H1 (cell line): ENCODE measurements around the gene PYCARD. TPM values are rescaled to one million over a fixed set of nuclear protein-coding genes. Genes with fewer than 3 reads are reported as not detected.

Source experiments
- CTCF ChIA-PET: fragments of 300-600 bp; sonication (Branson Sonifier 250); formaldehyde crosslinking; loops from one replicate; lab custom pipeline; 2021; ENCODE audit not compliant: partially characterized antibody; lab: Charles Lee
- POLR2A ChIA-PET: fragments of 300-600 bp; sonication (Branson Sonifier 250); formaldehyde crosslinking; loops from one replicate; lab custom pipeline; 2021; ENCODE audit warnings: inconsistent platforms; ENCODE audit not compliant: partially characterized antibody; lab: Charles Lee
- DNase-seq, 2 experiments: peaks; one replicate each; pipeline versions ENCODE4 v3.0.0 to v3.0.0-alpha.2; 2010 to 2022; ENCODE audit warnings: low spot score in 2 of 2, low read depth in 1 of 2, mixed read lengths in 1 of 2
- FAIRE-seq: peaks from 2 replicates; lab custom pipeline; 2011; peaks lifted over from hg19 to GRCh38; lab: Jason Lieb, UNC
- H2AFZ ChIP-seq: 2 replicates; pipeline ENCODE4 v1.8.1; 2012; ENCODE audit warnings: low read length, inconsistent platforms
- H2AK5ac ChIP-seq: 2 replicates; pipeline ENCODE4 v1.6.1; 2013; ENCODE audit warnings: low read depth, low read length
- H2BK120ac ChIP-seq: replicated peaks from 2 replicates; pipeline ENCODE3; 2013; ENCODE audit warnings: low read depth, low read length, inconsistent platforms
- H2BK12ac ChIP-seq: 2 replicates; pipeline ENCODE4 v1.6.1; 2013; ENCODE audit warnings: low read depth, low read length
- H2BK15ac ChIP-seq: 2 replicates; pipeline ENCODE4 v1.6.1; 2013; ENCODE audit warnings: low read length
- H2BK20ac ChIP-seq: 2 replicates; pipeline ENCODE4 v1.6.1; 2013; ENCODE audit warnings: low read length
- H2BK5ac ChIP-seq: 2 replicates; pipeline ENCODE4 v1.6.1; 2013; ENCODE audit warnings: low read depth, low read length
- H3K14ac ChIP-seq: 2 replicates; pipeline ENCODE4 v1.6.1; 2013; ENCODE audit warnings: inconsistent platforms; ENCODE audit not compliant: insufficient read length
- H3K18ac ChIP-seq: 2 replicates; pipeline ENCODE4 v1.6.1; 2013; ENCODE audit warnings: low read length; ENCODE audit errors: extremely low read depth
- H3K23ac ChIP-seq: 2 replicates; pipeline ENCODE4 v1.6.1; 2013; ENCODE audit warnings: inconsistent platforms; ENCODE audit not compliant: insufficient read length
- H3K23me2 ChIP-seq: 2 replicates; pipeline ENCODE4 v1.6.1; 2013; ENCODE audit warnings: low read depth, low read length
- H3K27ac ChIP-seq: 2 replicates; pipeline ENCODE4 v1.6.1; 2011; ENCODE audit warnings: low read depth, low read length, inconsistent platforms
- H3K27me3 ChIP-seq, 4 experiments: replicated peaks in 1 of 4; 1 replicate in 1 of 4; 2 replicates in 3 of 4; pipeline versions ENCODE4 v1.6.1 to v1.8.1; 2011 to 2013; ENCODE audit warnings: low read length in 3 of 4, mild to moderate bottlenecking in 3 of 4, inconsistent platforms in 2 of 4, mixed read lengths in 2 of 4, moderate library complexity in 1 of 4; ENCODE audit not compliant: control insufficient read depth in 3 of 4, insufficient read depth in 3 of 4; ENCODE audit errors: extremely low read depth in 1 of 4
- H3K36me3 ChIP-seq, 4 experiments: 2 replicates each; pipeline versions ENCODE4 v1.6.1 to v1.8.1; 2011 to 2013; ENCODE audit warnings: mild to moderate bottlenecking in 4 of 4, low read length in 3 of 4, moderate library complexity in 2 of 4, control low read depth in 1 of 4, inconsistent platforms in 1 of 4; ENCODE audit not compliant: insufficient read depth in 4 of 4, control insufficient read depth in 2 of 4
- H3K4ac ChIP-seq: replicated peaks from 2 replicates; pipeline ENCODE3; 2013; ENCODE audit warnings: low read length, low read depth, mixed read lengths, inconsistent platforms; ENCODE audit not compliant: insufficient read length
- H3K4me1 ChIP-seq, 4 experiments: replicated peaks in 1 of 4; 1 replicate in 1 of 4; 2 replicates in 3 of 4; pipeline versions ENCODE4 v1.6.1 to v1.8.1; 2011 to 2013; ENCODE audit warnings: low read length in 3 of 4, inconsistent platforms in 2 of 4, mixed read lengths in 1 of 4; ENCODE audit not compliant: insufficient read depth in 4 of 4, control insufficient read depth in 3 of 4
- H3K4me2 ChIP-seq, 2 experiments: 2 replicates each; pipeline versions ENCODE4 v1.6.1 to v1.8.1; 2011 to 2013; ENCODE audit warnings: low read depth in 2 of 2, low read length in 2 of 2, control low read depth in 1 of 2, inconsistent platforms in 1 of 2, mild to moderate bottlenecking in 1 of 2; ENCODE audit not compliant: insufficient read depth in 1 of 2
- H3K4me3 ChIP-seq, 4 experiments: fragments of 200-600, 300-600 bp in 1 of 4; sonication (generic), shearing (Covaris generic), sonication (Bioruptor Twin) in 1 of 4; 2 replicates each; pipeline versions ENCODE4 v1.5.1 to v1.8.1; 2011 to 2016; ENCODE audit warnings: low read length in 4 of 4, low read depth in 3 of 4, control low read depth in 2 of 4, inconsistent platforms in 2 of 4, mild to moderate bottlenecking in 2 of 4, mixed read lengths in 1 of 4, moderate library complexity in 1 of 4; ENCODE audit not compliant: insufficient read depth in 2 of 4; ENCODE audit errors: extremely low read depth in 1 of 4
- H3K56ac ChIP-seq: replicated peaks from 2 replicates; pipeline ENCODE3; 2013; ENCODE audit warnings: low read depth, mild to moderate bottlenecking, mixed read lengths, low read length, inconsistent platforms; ENCODE audit not compliant: insufficient read length
- H3K79me1 ChIP-seq: 2 replicates; pipeline ENCODE4 v1.6.1; 2013; ENCODE audit warnings: low read depth, low read length, control low read depth
- H3K79me2 ChIP-seq, 2 experiments: 2 replicates each; pipeline versions ENCODE4 v1.6.1 to v1.8.1; 2012 to 2013; ENCODE audit warnings: low read length in 2 of 2, mild to moderate bottlenecking in 2 of 2, inconsistent platforms in 1 of 2; ENCODE audit not compliant: insufficient read depth in 2 of 2, control insufficient read depth in 1 of 2
- H3K9ac ChIP-seq, 4 experiments: replicated peaks in 1 of 4; 1 replicate in 1 of 4; 2 replicates in 3 of 4; pipeline versions ENCODE4 v1.6.1 to v1.8.1; 2011 to 2013; ENCODE audit warnings: low read depth in 3 of 4, low read length in 3 of 4, control low read depth in 2 of 4, mild to moderate bottlenecking in 2 of 4, moderate library complexity in 2 of 4, inconsistent platforms in 1 of 4; ENCODE audit errors: extremely low read depth in 1 of 4
- H3K9me3 ChIP-seq, 2 experiments: 2 replicates each; pipeline versions ENCODE4 v1.6.1 to v1.8.1; 2012 to 2013; ENCODE audit warnings: mild to moderate bottlenecking in 2 of 2, moderate library complexity in 2 of 2, control low read depth in 1 of 2, inconsistent platforms in 1 of 2, low read depth in 1 of 2, low read length in 1 of 2, mixed read lengths in 1 of 2; ENCODE audit not compliant: insufficient read depth in 2 of 2
- H4K20me1 ChIP-seq, 2 experiments: replicated peaks in 1 of 2; 2 replicates each; pipeline versions ENCODE3 to v1.8.1; 2011 to 2013; ENCODE audit warnings: inconsistent platforms in 2 of 2, low read length in 2 of 2, mild to moderate bottlenecking in 1 of 2; ENCODE audit not compliant: insufficient read depth in 2 of 2, control insufficient read depth in 1 of 2
- H4K5ac ChIP-seq: 2 replicates; pipeline ENCODE4 v1.6.1; 2013; ENCODE audit warnings: low read length, low read depth, mixed read lengths, inconsistent platforms; ENCODE audit not compliant: insufficient read length
- H4K8ac ChIP-seq: 2 replicates; pipeline ENCODE4 v1.8.0; 2013; ENCODE audit warnings: mild to moderate bottlenecking, moderate library complexity, low read length, inconsistent platforms; ENCODE audit not compliant: insufficient read depth; ENCODE audit errors: extremely low read depth
- H4K91ac ChIP-seq: replicated peaks from 2 replicates; pipeline ENCODE3; 2013; ENCODE audit warnings: low read length, mixed read lengths, inconsistent platforms; ENCODE audit not compliant: insufficient read length
- ASH2L ChIP-seq: fragments of 200-600, 300-600 bp; sonication (generic); IDR thresholded peaks from one replicate; pipeline ENCODE4 v1.7.1; 2017; ENCODE audit warnings: low read length
- BACH1 ChIP-seq: IDR thresholded peaks from 2 replicates; pipeline ENCODE4 v1.6.1; 2012; ENCODE audit warnings: low read length, improper control_type of control experiment
- GABPA ChIP-seq: IDR thresholded peaks from 2 replicates; pipeline ENCODE4 v1.6.1; 2011; ENCODE audit warnings: mild to moderate bottlenecking, low read length, moderate library complexity, borderline replicate concordance; ENCODE audit not compliant: insufficient read depth
- POU5F1 ChIP-seq: IDR thresholded peaks from 2 replicates; pipeline ENCODE4 v1.6.1; 2011; ENCODE audit warnings: low read depth, mild to moderate bottlenecking, low read length, moderate library complexity
- RFX5 ChIP-seq: IDR thresholded peaks from 2 replicates; pipeline ENCODE4 v1.6.1; 2011; ENCODE audit warnings: low read depth, low read length, improper control_type of control experiment, borderline replicate concordance
- SIN3A ChIP-seq, 2 experiments: IDR thresholded peaks in 1 of 2; conservative IDR thresholded peaks in 1 of 2; 2 replicates each; pipeline ENCODE4 v1.6.1; 2011 to 2012; ENCODE audit warnings: low read length in 2 of 2, improper control_type of control experiment in 1 of 2, low read depth in 1 of 2, mild to moderate bottlenecking in 1 of 2
- SIX5 ChIP-seq: IDR thresholded peaks from 2 replicates; pipeline ENCODE4 v1.6.1; 2011; ENCODE audit warnings: mild to moderate bottlenecking, low read depth, low read length
- SUZ12 ChIP-seq: fragments of 200-600 bp; sonication (generic); IDR thresholded peaks from 2 replicates; pipeline ENCODE4 v1.6.1; 2012; ENCODE audit warnings: mild to moderate bottlenecking, inconsistent platforms, low read length, moderate library complexity, mixed read lengths
- TBP ChIP-seq: IDR thresholded peaks from 2 replicates; pipeline ENCODE4 v1.6.1; 2011; ENCODE audit warnings: low read depth, low read length, improper control_type of control experiment
- WGBS, 2 experiments: shearing (Covaris generic) in 1 of 2; methylation state at CpG; one replicate each; pipeline versions ENCODE4 v1.1.6 to v1.1.7; 2013 to 2015; ENCODE audit warnings: low lambda C conversion rate in 2 of 2, mixed read lengths in 2 of 2, inconsistent platforms in 1 of 2, low coverage in 1 of 2, missing lambda C conversion rate in 1 of 2; ENCODE audit not compliant: insufficient replicate concordance in 2 of 2, insufficient coverage in 1 of 2, insufficient read length in 1 of 2; ENCODE audit errors: extremely low coverage in 1 of 2, missing lambda C conversion rate in 1 of 2; 5-methylcytosine and 5-hydroxymethylcytosine counted together
- polyA plus RNA-seq, 7 experiments: library from polyadenylated mRNA; depleted of rRNA in 3 of 7; stranded (reverse) in 5 of 7; unstranded in 2 of 7; fragments of >200 nt in 5 of 7; fragments of 200-250 nt in 2 of 7; gene quantifications; 1 replicate in 5 of 7; 2 replicates in 1 of 7; 4 replicates in 1 of 7; pipeline versions ENCODE4 v1.2.1 to v1.2.3, GENCODE V29; 2011 to 2013; ENCODE audit warnings: missing spikeins in 2 of 7, mixed read lengths in 2 of 7
- total RNA-seq: library from RNA; stranded (reverse); fragmentation: NEBNext Ultra II Directional; extraction: Animal tissue kit (Norgen Biotek cat#: 25700); gene quantifications from 2 replicates; pipeline ENCODE4 v1.2.1, GENCODE V29; 2021

Gene PYCARD
- total and polyA plus RNA-seq, 2 of the 8 experiments (the other 6 are each of a cell fraction or from before 2014, with no cell fraction given), result 29.9 to 77.9 TPM

GRCh38 chr16:31189412-31189778 lies 13.2 kb downstream of the PYCARD start:
- no peak overlapping the region for H2AK5ac ChIP-seq
- H3K14ac ChIP-seq, result no peak overlapping the region
- no peaks in the 10 kb centered on the region for H3K27me3 ChIP-seq
- H4K20me1 ChIP-seq, result peaks cover 17 to 49% of the 10 kb centered on the region in 2 experiments
- H2AFZ ChIP-seq, result no peak overlapping the region
- 83% methylated on average over 2 of the region's 2 CpGs; no CpG with 5 or more reads in 1 of the 2 experiments for WGBS, 2 experiments
- H3K27ac ChIP-seq, result no peak overlapping the region
- H4K5ac ChIP-seq, result no peak overlapping the region
- H3K4me3 ChIP-seq, result no peak overlapping the region
- H3K56ac ChIP-seq, result no peak overlapping the region
- no peak overlapping the region for H2BK5ac ChIP-seq
- no peak overlapping the region for H3K4me2 ChIP-seq
- no peaks in the 10 kb centered on the region for H3K4me1 ChIP-seq
- H3K4ac ChIP-seq, result no peak overlapping the region
- H2BK20ac ChIP-seq, result no peak overlapping the region
- no peaks in the 10 kb centered on the region for H3K23me2 ChIP-seq
- DNase-seq (no peak), FAIRE-seq (no peak)
- peaks cover 7% of the 10 kb centered on the region for H3K79me1 ChIP-seq
- no peak overlapping the region for H4K91ac ChIP-seq
- no peak overlapping the region for H3K18ac ChIP-seq
- TF ChIP-seq POU5F1 (no peak), RFX5 (no peak), TBP (no peak), BACH1 (no peak), ASH2L (no peak), GABPA (no peak), SIN3A (conservative IDR thresholded peaks at IDR 0.05 in 1 of 2, IDR thresholded peaks at IDR 0.05 in 1 of 2; ENCODE audit: low read depth in 1 of 2, low read length in 2 of 2) (no peak), SIX5 (no peak), SUZ12 (no peak)
- no peak overlapping the region for H2BK15ac ChIP-seq
- H3K9me3 ChIP-seq, result no peaks in the 10 kb centered on the region
- H3K23ac ChIP-seq, result no peak overlapping the region
- H2BK120ac ChIP-seq, result no peak overlapping the region
- no peak overlapping the region for H3K9ac ChIP-seq
- H3K36me3 ChIP-seq, result peaks cover 82 to 100% (median 98%) of the 10 kb centered on the region in 4 experiments
- ChIA-PET POLR2A (interaction anchor here (0.6 to 17.4 kb wide), 12 partner anchors 5 to 229 kb away, joined by 3 to 430 read pairs (median 4); partner anchors contain the start of genes FUS, PYCARD, PYDC1 and TRIM72), CTCF (interaction anchor here (0.9 to 1.2 kb wide), 3 partner anchors 12 to 50 kb away, joined by 3 read pairs; no protein-coding TSS in a partner anchor)
- H2BK12ac ChIP-seq, result no peak overlapping the region
- H3K79me2 ChIP-seq, result peaks cover 3 to 64% of the 10 kb centered on the region in 2 experiments
- H4K8ac ChIP-seq, result no peak overlapping the region
